HL-60 (cell line): Measurements from ENCODE around the gene SIL1.

Experiments
- DNase-seq, 2 experiments: peaks; one replicate each; pipeline ENCODE4 v3.0.0-alpha.2; 2010 to 2020; ENCODE audit warnings: low read depth in 1 of 2, low spot score in 1 of 2
- H3K27ac ChIP-seq: fragments of 250-450 bp; sonication (Bioruptor Pico); replicated peaks from 2 replicates; pipeline ENCODE4 v1.5.1; 2020; ENCODE audit warnings: mild to moderate bottlenecking, moderate library complexity
- H3K27me3 ChIP-seq: fragments of 250-450 bp; sonication (Bioruptor Pico); 2 replicates; pipeline ENCODE4 v1.5.1; 2021; ENCODE audit warnings: mild to moderate bottlenecking, moderate library complexity; ENCODE audit not compliant: insufficient read depth, poor library complexity, severe bottlenecking
- H3K4me3 ChIP-seq: replicated peaks from 2 replicates; pipeline ENCODE4 v1.5.1; 2011; ENCODE audit warnings: mild to moderate bottlenecking, control low read depth, low read length; ENCODE audit not compliant: insufficient read depth
- CTCF ChIP-seq: IDR thresholded peaks from one replicate; pipeline ENCODE4 v1.5.1; 2011; ENCODE audit warnings: low read length, control low read depth, inconsistent platforms; ENCODE audit not compliant: insufficient read depth
- GABPA ChIP-seq: IDR thresholded peaks from 2 replicates; pipeline ENCODE4 v1.6.1; 2012; ENCODE audit warnings: low read depth
- POLR2AphosphoS5 ChIP-seq: IDR thresholded peaks from 2 replicates; pipeline ENCODE4 v1.6.1; 2012; ENCODE audit warnings: low read depth
- REST ChIP-seq: IDR thresholded peaks from 2 replicates; pipeline ENCODE4 v1.6.1; 2012; ENCODE audit warnings: low read depth; ENCODE audit not compliant: insufficient replicate concordance
- SPI1 ChIP-seq: IDR thresholded peaks from 2 replicates; pipeline ENCODE4 v1.6.1; 2012; ENCODE audit warnings: low read depth, mild to moderate bottlenecking, borderline replicate concordance

SIL1 gene

GRCh38 chr5:139100825-139101224 is 97.3 kb downstream of the SIL1 start:
- H3K27ac ChIP-seq, result no peak overlapping the region
- DNase-seq, result no peak
- TF ChIP-seq GABPA (no peak), REST (no peak), SPI1 (no peak), POLR2AphosphoS5 (no peak), CTCF (no peak)
- no peak overlapping the region for H3K4me3 ChIP-seq
- no peaks in the 10 kb centered on the region for H3K27me3 ChIP-seq

- H3K27ac ChIP-seq, result no peak overlapping the region
- TF ChIP-seq REST (no peak), POLR2AphosphoS5 (no peak), CTCF (no peak), SPI1 (no peak), GABPA (no peak)
- no peaks in the 10 kb centered on the region for H3K27me3 ChIP-seq
- no peak for DNase-seq
- no peak overlapping the region for H3K4me3 ChIP-seq
Measured at GRCh38 chr5:139094154-139095131, 103.7 kb downstream of the SIL1 start.

- no peak for TF ChIP-seq CTCF
- TF ChIP-seq SPI1, result no peak
- no peak for TF ChIP-seq REST
- TF ChIP-seq GABPA, result no peak
- TF ChIP-seq POLR2AphosphoS5, result no peak
- H3K27me3 ChIP-seq, result no peaks in the 10 kb centered on the region
- no peak overlapping the region for H3K4me3 ChIP-seq
- no peak for DNase-seq
- no peak overlapping the region for H3K27ac ChIP-seq
Measured at GRCh38 chr5:139092741-139093343, 105.3 kb downstream of the SIL1 start.
